ENCODE data around the gene KRTAP1-4.
"Not testable (repeated sequence)": the region's sequence is repeated elsewhere in the genome, so short reads cannot be mapped to it uniquely, and the experiment has no call there.

Gene KRTAP1-4

GRCh38 chr17:41048441-41048840 is 18.4 kb upstream of the KRTAP1-4 start:
- no peak for DNase-seq (ENCODE audit: low read depth in 2 of 2, low spot score in 1 of 2)

DNA sequence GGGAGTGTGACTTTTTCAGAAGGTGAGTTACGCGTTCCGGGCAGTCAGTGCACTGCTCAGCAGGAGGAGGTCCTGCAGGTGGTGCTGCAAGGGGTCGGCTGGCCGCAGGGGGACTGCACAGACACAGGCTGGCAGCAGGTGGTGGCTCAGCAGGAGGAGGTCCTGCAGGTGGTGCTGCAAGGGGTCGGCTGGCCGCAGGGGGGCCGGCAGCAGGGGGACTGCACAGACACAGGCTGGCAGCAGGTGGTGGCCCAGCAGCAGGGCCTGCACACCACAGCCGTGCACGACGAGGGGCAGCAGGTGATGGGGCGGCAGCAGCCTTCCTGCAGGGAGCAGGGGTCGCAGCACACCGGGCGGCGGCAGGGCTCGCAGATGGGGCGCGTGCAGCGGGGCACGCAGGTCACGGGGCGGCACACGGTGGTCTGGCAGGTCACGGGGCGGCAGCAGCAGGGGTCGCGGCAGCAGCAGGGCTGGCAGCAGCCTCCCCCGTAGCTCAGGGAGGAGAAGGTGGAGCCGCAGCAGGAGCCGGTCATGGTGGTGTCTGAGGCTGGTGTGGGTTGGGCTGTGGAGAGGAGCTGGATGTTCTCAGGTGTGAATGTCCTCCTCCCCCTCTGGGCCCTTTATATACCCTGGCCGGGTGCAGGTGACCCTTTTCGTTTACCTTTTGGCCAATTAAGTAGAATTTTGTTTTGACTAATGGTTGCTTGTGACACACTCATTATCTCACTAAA is 16.9 kb upstream of the KRTAP1-4 start, which contains the start of gene KRTAP2-1:
TSS of gene KRTAP2-1 (minus strand) at position 582 of the 731 bp plus-strand sequence. CDS start at position 533, 49 bp downstream.
- not testable (repeated sequence) for DNase-seq (ENCODE audit: low read depth in 2 of 2, low spot score in 1 of 2)

GRCh38 chr17:41042953-41043352 is 13.0 kb upstream of the KRTAP1-4 start:
- no peak for DNase-seq (ENCODE audit: low read depth in 2 of 2, low spot score in 1 of 2)

- DNase-seq (ENCODE audit: low read depth in 2 of 2, low spot score in 1 of 2): not testable (repeated sequence)
Observed at GRCh38 chr17:41040783-41041571, 11.0 kb upstream of the KRTAP1-4 start, which contains the start of gene KRTAP1-1. KRTAP1-1 (minus strand) TSS chr17:41041450; CDS start chr17:41041397, 53 bp downstream.

GRCh38 chr17:41037853-41038350 is 7.9 kb upstream of the KRTAP1-4 start:
- no peak for DNase-seq (ENCODE audit: low read depth in 2 of 2, low spot score in 1 of 2)

DNA sequence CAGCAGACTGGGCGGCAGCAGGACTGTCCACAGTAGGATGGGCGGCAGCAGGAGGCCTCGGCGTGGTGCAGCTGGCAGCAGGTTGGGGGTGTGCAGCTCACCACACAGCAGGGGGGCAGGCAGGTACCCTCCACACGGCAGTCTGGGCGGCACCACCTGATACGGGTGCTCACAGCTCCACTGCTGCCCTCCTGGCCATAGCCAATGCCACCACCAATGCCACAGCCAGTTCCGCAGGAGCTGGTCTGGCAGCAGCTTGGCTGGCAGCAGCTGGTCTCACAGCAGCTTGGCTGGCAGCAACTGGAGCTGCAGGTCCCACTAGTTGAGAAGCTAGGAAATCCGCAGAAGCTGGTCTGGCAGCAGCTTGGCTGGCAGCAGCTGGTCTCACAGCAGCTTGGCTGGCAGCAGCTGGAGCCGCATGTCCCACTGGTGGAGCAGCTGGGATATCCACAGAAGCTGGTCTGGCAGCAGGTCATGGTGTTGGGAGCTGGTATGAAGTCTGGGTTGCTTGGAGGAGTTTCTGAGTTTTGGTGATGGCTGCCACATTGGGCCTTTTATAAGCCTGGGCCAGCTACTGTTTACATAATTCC is 4.4 kb upstream of the KRTAP1-4 start, which contains the start of gene KRTAP1-3:
TSS of gene KRTAP1-3 (minus strand) at position 529 of the 590 bp plus-strand sequence. CDS start at position 476, 53 bp downstream.
- not testable (repeated sequence) for DNase-seq (ENCODE audit: low read depth in 2 of 2, low spot score in 1 of 2)

DNA sequence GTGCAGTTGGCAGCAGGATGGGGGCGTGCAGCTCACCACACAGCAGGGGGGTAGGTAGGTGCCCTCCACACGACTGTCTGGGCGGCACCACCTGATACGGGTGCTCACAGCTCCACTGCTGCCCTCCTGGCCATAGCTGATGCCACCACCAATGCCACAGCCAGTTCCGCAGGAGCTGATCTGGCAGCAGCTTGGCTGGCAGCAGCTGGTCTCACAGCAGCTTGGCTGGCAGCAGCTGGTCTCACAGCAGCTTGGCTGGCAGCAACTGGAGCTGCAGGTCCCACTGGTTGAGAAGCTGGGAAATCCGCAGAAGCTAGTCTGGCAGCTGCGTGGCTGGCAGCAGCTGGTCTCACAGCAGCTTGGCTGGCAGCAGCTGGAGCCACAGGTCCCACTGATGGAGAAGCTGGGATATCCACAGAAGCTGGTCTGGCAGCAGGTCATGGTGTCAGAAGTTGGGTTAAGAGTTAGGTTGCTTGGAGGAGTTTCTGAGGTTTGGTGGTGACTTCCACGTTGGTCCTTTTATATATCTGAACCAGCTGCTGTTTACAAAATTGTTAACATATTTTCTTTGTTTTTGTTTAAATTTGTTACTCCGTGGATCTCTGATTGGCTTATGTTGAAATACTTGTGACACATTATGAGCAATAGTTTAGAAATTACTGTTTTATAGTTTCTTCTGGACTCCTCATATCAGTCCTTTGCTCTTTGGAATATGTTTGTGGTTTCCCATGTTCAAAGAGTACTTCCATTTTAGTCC is 3.1 kb downstream of the KRTAP1-4 start, which contains the start of gene KRTAP1-5:
TSS of gene KRTAP1-5 (minus strand) at position 494 of the 757 bp plus-strand sequence. CDS start at position 441, 53 bp downstream.
- no peak for DNase-seq (ENCODE audit: low read depth in 2 of 2, low spot score in 1 of 2)

DNA sequence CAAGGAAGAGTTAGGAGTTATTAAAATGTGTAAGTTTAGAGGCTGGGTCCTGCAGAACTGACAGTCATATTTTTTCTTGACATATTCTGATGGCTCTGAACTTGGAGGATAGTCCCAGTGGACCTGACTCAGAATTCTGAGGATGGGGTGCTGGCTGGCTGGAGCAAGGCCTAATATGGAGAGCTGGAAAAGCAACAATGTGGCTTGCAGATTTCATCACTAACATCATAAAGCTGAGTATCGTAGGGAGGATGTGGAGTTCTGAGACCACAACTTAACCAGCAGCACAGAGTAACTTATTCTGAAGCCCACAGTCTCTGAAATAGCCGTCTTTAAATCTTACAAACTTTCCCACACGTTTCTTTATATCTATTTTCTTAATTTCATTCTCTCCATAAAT is 5.3 kb downstream of the KRTAP1-4 start:
- no peak for DNase-seq (ENCODE audit: low read depth in 2 of 2, low spot score in 1 of 2)

DNA sequence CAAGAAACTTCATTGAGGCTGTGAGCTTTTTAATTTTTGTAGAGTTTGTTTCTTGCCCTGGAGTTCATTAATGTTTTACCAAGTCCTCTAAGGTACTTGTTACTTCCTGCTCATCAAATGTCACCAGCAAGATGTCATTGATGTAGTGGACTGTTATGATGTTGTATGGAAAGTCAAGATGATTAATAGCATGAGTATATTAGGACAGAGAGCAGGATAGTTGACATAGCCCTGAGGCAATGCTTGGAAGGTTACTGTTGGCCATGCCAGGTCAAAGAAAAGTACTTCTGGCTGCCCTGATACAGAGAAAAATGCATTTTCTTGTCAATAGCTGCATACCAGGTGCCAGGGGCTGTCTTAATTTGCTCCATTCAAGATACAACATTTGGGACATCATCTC is 9.7 kb downstream of the KRTAP1-4 start:
- DNase-seq (ENCODE audit: low read depth in 2 of 2, low spot score in 1 of 2): no peak

DNA sequence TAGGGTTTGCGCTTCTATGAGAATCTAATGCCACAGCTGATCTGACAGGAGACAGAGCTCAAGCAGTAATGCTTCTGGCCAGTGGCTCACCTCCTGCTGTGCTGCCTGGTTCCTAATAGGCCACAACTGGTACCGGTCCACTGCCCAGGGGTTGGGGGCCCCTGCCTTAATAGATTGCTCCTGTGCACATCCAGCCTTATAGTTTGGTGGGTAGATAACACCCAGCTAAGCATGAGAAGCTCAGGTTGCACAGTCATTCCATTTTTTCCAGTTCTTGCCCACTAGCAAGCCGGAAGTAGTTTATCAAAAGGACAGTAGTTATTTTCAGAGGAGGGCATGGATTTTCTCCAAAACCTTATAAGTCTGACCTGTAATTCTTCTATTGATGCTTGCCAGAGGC is 10.6 kb downstream of the KRTAP1-4 start:
- DNase-seq (ENCODE audit: low read depth in 2 of 2, low spot score in 1 of 2): no peak

DNA sequence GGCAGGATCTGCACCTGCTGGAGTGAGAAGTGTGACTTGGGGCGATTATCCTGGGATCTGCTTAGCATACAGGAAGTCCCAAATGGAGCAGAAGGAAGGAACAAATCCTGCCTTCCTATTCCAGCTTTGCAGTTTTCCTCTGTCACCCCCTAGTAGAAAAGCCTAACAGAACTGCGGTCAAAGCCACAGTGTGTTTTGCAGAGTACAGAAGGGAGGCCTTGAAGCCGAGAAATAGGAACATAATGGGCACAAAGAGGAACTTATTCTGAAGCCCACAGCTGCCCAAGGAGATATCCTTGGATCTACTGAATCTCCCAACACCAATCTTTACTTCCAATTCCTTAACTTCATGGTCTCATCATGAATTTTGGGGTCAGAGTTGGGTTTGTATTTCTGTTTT is 11.5 kb downstream of the KRTAP1-4 start:
- DNase-seq (ENCODE audit: low read depth in 2 of 2, low spot score in 1 of 2): no peak

DNA sequence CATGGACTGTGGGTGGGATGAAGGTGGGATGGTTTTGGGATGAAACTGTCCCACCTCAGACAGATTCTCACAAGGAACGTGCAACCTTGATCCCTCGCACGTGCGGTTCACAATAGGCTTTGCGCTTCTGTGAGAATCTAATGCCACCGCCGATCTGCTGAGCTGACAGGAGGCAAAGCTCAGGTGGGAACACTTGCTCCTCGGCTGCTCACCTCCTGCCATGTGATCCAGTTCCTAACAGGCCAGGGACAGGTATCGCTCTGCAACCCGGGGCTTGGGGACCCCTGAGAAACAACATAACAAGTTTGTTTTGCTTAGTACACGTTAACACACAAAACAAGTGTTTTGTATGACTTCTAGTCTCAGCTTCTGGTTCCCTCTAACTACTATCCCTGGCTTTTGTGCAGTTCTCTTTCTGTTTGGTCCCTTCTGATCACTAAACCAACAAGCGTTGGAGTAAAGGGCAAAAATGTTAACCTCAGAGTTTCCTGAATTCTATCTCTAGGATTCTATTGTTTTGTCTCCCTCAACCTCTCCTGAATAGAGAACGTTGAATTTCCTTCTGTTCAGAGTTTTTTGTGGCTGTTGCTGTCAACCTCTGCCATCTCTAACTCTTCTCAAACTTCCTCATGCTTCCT is 13.3 kb downstream of the KRTAP1-4 start:
- no peak for DNase-seq (ENCODE audit: low read depth in 2 of 2, low spot score in 1 of 2)

DNA sequence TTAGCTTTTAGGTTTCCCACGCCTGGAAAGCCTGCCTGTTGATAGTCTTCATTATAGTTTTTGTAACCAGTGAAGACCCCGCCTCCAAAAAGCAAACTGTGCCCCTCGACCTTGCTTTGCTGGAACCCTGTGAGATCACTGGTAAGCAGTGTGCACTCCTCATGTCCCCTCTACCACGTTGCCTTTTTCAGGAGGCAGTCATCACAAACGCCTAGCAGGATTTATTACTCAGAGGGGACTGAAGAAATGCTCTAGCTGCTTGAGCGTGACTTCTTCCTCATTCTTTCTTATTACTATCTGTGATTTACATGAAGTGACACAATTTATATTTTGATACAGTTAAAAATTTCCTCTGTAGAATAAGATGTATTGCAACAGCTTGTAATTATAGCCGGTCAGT is 14.5 kb downstream of the KRTAP1-4 start:
- DNase-seq (ENCODE audit: low read depth in 2 of 2, low spot score in 1 of 2): no peak

DNA sequence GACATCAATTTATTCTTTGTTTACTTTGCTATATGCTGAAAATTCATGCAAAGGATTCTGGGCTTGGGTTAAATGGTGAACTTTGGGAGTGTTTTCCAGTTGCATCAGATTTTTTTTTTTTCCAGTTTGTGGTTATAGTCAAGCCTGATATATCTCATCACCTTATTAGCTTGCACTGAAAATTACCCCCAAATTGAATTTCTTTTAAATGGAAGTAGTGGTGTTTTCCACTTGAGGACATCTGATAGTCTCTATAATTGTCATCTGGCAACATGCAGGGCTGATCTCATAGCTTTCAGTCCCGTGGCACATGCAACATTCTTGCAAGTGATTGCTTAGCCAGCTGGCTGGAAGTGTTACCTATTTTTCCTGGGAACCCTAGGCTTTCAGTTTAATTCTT is 16.4 kb downstream of the KRTAP1-4 start:
- DNase-seq (ENCODE audit: low read depth in 2 of 2, low spot score in 1 of 2): no peak

DNA sequence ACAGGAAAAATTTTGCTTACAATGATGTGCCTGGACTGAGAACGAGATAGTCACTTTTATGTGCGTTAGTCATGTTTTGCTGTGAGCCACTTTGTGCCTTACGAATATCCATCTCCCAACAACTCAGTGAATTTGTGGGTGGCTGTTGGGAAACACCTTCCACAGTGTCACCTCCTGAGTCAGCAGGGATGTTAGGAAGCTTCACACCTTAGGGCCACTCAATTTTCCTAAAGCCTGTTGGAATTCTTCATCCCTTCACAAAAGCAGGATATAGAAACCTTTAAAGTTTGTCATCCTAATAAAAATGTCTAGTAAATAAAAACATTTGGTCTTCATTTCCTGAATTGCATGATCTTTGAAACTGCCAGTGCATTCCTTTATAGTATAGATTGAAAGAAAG is 16.8 kb downstream of the KRTAP1-4 start:
- no peak for DNase-seq (ENCODE audit: low read depth in 2 of 2, low spot score in 1 of 2)

GRCh38 chr17:41012326-41013120 is 17.5 kb downstream of the KRTAP1-4 start:
- DNase-seq (ENCODE audit: low read depth in 2 of 2, low spot score in 1 of 2): no peak

GRCh38 chr17:41010441-41010840 is 19.6 kb downstream of the KRTAP1-4 start:
- DNase-seq (ENCODE audit: low read depth in 2 of 2, low spot score in 1 of 2): no peak

- no peak for DNase-seq (ENCODE audit: low read depth in 2 of 2, low spot score in 1 of 2)
Observed at GRCh38 chr17:41009936-41010335, 20.1 kb downstream of the KRTAP1-4 start.

DNA sequence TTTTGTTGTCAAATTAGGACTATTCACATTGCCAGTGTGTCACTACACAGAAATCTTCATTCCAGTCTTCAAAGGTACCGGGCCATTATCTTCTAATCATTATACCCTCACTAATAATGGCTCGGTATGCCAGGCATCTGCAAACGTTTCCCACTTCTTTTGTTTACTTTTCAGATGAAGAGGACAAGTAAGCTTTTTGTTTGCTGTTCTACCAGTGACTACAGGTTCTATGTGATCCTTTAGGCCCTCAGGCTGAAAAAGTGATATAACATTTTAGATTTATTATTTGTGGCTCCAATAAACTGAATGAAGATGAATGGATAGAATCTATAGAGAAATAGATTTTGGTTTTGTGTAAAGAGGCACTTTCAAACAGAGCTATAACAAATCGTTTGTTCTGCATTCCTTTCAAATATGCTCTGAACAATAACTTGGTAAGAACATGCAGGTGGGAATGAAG is 20.7 kb downstream of the KRTAP1-4 start:
- DNase-seq (ENCODE audit: low read depth in 2 of 2, low spot score in 1 of 2): no peak

Measured in stimulated activated CD8-positive, alpha-beta memory T cell treated with anti-CD3 and anti-CD28 coated beads, Interleukin-4, amount 100 ng/mL, for 4 hours (primary cell).